Measurements from ENCODE around the gene TMPRSS6. TPM values are rescaled to one million over a fixed set of nuclear protein-coding genes. Genes with fewer than 3 reads are reported as not detected.
A peak's percentile ranks its signal among the peaks of the same experiment; 100 is the strongest.

TMPRSS6 gene
- total and polyA plus RNA-seq, 8 donors, result 0.25 to 1.5 (median 0.46) TPM; not detected in 4

DNA sequence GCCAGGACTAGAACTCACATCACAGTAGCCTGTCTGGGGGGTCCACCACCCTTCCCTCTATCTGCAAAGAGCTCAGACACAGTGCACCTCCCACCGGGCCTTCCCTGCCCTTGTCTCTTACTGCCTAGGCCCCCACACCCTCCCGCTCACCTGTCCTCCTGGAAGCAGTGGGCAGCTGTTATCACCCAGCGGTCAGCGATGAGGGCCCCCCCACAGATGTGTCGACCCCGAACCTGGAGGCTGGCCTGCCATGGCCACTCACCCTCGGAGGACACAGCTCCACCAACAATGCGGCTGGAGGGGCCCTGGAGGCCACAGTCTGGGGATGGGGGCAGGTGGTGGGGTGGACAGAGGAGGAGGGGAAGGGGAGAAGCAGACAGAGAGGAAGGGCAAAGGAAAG, 39.2 kb downstream of the TMPRSS6 start:
- Histone ChIP-seq H3K27ac (no peak overlapping the region), H3K36me3 (no peaks in the 10 kb centered on the region), H3K9me3 (no peaks in the 10 kb centered on the region), H3K4me1 (peaks cover 0 to 6% (median 3%) of the 10 kb centered on the region in 4 donors), H3K27me3 (peaks cover 8 to 85% (median 47%) of the 10 kb centered on the region in 3 donors), H3K4me3 (no peak overlapping the region)
- intact Hi-C loops (cut with DNase I; ENCODE audit: low total_unique reads), result no loop called here
- TF ChIP-seq, protein P1, sequence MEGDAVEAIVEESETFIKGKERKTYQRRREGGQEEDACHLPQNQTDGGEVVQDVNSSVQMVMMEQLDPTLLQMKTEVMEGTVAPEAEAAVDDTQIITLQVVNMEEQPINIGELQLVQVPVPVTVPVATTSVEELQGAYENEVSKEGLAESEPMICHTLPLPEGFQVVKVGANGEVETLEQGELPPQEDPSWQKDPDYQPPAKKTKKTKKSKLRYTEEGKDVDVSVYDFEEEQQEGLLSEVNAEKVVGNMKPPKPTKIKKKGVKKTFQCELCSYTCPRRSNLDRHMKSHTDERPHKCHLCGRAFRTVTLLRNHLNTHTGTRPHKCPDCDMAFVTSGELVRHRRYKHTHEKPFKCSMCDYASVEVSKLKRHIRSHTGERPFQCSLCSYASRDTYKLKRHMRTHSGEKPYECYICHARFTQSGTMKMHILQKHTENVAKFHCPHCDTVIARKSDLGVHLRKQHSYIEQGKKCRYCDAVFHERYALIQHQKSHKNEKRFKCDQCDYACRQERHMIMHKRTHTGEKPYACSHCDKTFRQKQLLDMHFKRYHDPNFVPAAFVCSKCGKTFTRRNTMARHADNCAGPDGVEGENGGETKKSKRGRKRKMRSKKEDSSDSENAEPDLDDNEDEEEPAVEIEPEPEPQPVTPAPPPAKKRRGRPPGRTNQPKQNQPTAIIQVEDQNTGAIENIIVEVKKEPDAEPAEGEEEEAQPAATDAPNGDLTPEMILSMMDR (IDR thresholded peaks at IDR 0.05), result no peak
- TF ChIP-seq POLR2A (IDR thresholded peaks at IDR 0.05) (no peak), POLR2AphosphoS5 (IDR thresholded peaks at IDR 0.05) (no peak), EP300 (IDR thresholded peaks at IDR 0.05) (no peak)
- 57 to 75% (median 62%) methylated on average over 8 of the region's 8 CpGs for WGBS, 5 donors
- no peak for DNase-seq

DNA sequence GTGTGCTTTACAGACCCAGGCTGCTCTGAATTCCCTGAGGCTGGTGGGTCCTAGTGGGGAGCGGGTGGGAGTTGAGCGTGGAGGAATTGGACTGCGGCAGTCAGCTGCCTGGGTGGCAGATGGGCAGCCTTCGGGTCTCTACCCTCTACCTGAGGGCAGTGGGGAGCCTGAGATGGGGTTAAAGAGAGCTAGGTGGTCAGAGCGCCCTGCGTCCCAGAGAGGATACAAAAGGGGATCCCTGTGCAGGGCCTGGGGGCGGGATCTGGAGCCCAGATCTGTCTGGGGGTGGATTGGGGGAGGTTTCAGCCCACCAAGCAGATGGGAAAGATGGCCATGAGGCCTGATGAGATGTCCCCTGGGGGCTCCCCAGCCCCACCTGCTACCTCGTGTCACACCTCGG, 39.8 kb downstream of the TMPRSS6 start:
- intact Hi-C loops (cut with DNase I; ENCODE audit: low total_unique reads), result no loop called here
- peaks cover 0 to 6% (median 3%) of the 10 kb centered on the region in 4 donors for H3K4me1 ChIP-seq
- no peaks in the 10 kb centered on the region for H3K9me3 ChIP-seq
- no peak for TF ChIP-seq POLR2A (IDR thresholded peaks at IDR 0.05)
- TF ChIP-seq EP300 (IDR thresholded peaks at IDR 0.05), result no peak
- TF ChIP-seq, protein P1 (IDR thresholded peaks at IDR 0.05), result no peak
- no peak for TF ChIP-seq POLR2AphosphoS5 (IDR thresholded peaks at IDR 0.05)
- H3K27ac ChIP-seq, result no peak overlapping the region
- no peak for DNase-seq
- WGBS, 5 donors, result 57 to 84% (median 76%) methylated on average over 9 of the region's 9 CpGs
- no peaks in the 10 kb centered on the region for H3K36me3 ChIP-seq
- no peak overlapping the region for H3K4me3 ChIP-seq
- peaks cover 8 to 82% (median 40%) of the 10 kb centered on the region in 3 donors for H3K27me3 ChIP-seq

DNA sequence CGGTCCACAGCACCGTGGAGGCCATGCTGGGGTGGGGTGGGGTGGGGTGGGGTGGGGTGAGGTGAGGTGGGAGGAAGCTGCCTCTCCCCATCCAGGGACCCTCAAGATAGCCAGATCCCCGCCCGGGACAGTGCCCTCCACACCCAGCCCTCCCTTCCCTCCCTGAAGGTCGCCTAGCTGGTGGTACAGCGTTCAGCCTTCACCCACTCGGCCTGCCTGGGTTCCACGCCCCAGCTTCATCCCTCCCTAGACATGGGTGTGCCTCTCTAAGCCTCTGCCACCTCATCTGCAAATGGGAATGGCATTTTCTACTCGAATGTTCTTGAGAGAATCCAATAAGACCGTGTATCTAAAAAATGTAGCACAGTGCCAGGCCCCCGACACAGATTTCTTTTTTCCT, 40.2 kb downstream of the TMPRSS6 start:
- H3K27me3 ChIP-seq, result peaks cover 8 to 78% (median 36%) of the 10 kb centered on the region in 3 donors
- H3K4me3 ChIP-seq, result no peak overlapping the region
- no peaks in the 10 kb centered on the region for H3K9me3 ChIP-seq
- peaks cover 0 to 6% (median 3%) of the 10 kb centered on the region in 4 donors for H3K4me1 ChIP-seq
- H3K27ac ChIP-seq, result no peak overlapping the region
- no peak for TF ChIP-seq POLR2AphosphoS5 (IDR thresholded peaks at IDR 0.05)
- TF ChIP-seq, protein P1 (IDR thresholded peaks at IDR 0.05), result no peak
- no peak for TF ChIP-seq EP300 (IDR thresholded peaks at IDR 0.05)
- no peak for TF ChIP-seq POLR2A (IDR thresholded peaks at IDR 0.05)
- H3K36me3 ChIP-seq, result no peaks in the 10 kb centered on the region
- WGBS, 5 donors, result 23 to 33% (median 27%) methylated on average over 7 to 11 of the region's 11 CpGs
- intact Hi-C loops (cut with DNase I; ENCODE audit: low total_unique reads), result no loop called here
- no peak for DNase-seq

DNA sequence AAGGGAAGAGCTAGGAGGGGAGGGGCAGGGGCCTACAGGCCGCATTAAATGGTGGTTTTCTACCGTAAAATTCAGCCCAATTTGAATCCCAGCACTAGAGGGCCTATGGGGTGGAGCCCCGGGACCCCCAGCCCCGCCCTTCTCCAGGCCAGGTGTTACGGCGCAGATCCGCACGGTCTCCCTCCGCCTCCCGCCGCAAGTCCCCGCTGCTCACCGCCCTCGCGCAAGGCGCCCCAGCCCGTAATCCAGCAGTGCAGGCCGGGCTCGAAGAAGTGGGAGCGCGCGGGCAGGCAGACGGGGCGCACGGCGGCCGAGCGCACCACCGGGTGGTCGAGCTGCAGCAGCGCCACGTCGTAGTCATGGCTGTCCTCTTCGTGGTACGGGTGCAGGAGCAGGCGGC, 40.7 kb downstream of the TMPRSS6 start:
- no peak overlapping the region for H3K27ac ChIP-seq
- H3K9me3 ChIP-seq, result no peaks in the 10 kb centered on the region
- peak in 1 of 2 donors; percentile 70 for DNase-seq
- H3K27me3 ChIP-seq, result peaks cover 8 to 73% (median 35%) of the 10 kb centered on the region in 3 donors
- intact Hi-C loops (cut with DNase I; ENCODE audit: low total_unique reads), result no loop called here
- H3K36me3 ChIP-seq, result no peaks in the 10 kb centered on the region
- H3K4me1 ChIP-seq, result peaks cover 0 to 6% (median 3%) of the 10 kb centered on the region in 4 donors
- no peak overlapping the region for H3K4me3 ChIP-seq
- TF ChIP-seq, protein P1 (IDR thresholded peaks at IDR 0.05), result no peak
- TF ChIP-seq EP300 (IDR thresholded peaks at IDR 0.05), result no peak
- no peak for TF ChIP-seq POLR2A (IDR thresholded peaks at IDR 0.05)
- no peak for TF ChIP-seq POLR2AphosphoS5 (IDR thresholded peaks at IDR 0.05)
- 2 to 7% (median 5%) methylated on average over 32 to 36 of the region's 36 CpGs for WGBS, 5 donors

Data from stomach (tissue), 9 donors.